Transverse colon (tissue), 3 donors: ENCODE data around the gene NHS.

ENCODE experiments used
- POLR2A ChIP-seq: fragments of 450-650 bp; IDR thresholded peaks from one replicate; pipeline ENCODE4 v1.6.1; 2016; ENCODE audit warnings: antibody characterized with exemption, mild to moderate bottlenecking, moderate library complexity
- TF ChIP-seq, protein P1 (sequence below), 5 experiments: fragments of 200-600 bp in 3 of 5; fragments of 450-650 bp in 2 of 5; sonication (generic) in 3 of 5; IDR thresholded peaks; 1 replicate in 2 of 5; 2 replicates in 3 of 5; pipeline ENCODE4 v1.5.1; 2016 to 2017; ENCODE audit warnings: antibody characterized with exemption in 5 of 5, inconsistent platforms in 3 of 5, mild to moderate bottlenecking in 2 of 5, moderate library complexity in 1 of 5

DNA sequence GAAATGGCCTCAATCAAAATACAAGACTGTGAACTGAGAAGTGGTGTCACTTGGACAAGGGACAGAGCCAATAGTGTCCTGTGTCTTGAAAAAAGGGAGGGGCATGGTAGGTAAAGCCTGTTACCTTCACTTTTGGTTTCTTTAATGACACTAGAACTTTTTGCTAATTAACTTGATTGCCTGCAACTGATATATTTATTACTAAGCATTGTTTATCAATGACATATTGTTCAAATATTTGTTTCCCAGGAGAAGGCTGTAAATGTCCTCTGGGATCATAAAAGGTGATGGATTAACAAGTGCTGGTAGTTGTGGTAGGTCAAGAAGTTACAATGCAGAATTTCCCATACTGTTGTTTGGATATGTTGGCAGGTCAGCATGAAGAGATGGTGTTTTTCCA is 268.5 kb downstream of the NHS start:
- no peak for TF ChIP-seq POLR2A
- TF ChIP-seq, protein P1, sequence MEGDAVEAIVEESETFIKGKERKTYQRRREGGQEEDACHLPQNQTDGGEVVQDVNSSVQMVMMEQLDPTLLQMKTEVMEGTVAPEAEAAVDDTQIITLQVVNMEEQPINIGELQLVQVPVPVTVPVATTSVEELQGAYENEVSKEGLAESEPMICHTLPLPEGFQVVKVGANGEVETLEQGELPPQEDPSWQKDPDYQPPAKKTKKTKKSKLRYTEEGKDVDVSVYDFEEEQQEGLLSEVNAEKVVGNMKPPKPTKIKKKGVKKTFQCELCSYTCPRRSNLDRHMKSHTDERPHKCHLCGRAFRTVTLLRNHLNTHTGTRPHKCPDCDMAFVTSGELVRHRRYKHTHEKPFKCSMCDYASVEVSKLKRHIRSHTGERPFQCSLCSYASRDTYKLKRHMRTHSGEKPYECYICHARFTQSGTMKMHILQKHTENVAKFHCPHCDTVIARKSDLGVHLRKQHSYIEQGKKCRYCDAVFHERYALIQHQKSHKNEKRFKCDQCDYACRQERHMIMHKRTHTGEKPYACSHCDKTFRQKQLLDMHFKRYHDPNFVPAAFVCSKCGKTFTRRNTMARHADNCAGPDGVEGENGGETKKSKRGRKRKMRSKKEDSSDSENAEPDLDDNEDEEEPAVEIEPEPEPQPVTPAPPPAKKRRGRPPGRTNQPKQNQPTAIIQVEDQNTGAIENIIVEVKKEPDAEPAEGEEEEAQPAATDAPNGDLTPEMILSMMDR (IDR thresholded peaks at IDR 0.05) = no peak
